ENCODE measurements around the gene RFX2.

Gene RFX2

DNA sequence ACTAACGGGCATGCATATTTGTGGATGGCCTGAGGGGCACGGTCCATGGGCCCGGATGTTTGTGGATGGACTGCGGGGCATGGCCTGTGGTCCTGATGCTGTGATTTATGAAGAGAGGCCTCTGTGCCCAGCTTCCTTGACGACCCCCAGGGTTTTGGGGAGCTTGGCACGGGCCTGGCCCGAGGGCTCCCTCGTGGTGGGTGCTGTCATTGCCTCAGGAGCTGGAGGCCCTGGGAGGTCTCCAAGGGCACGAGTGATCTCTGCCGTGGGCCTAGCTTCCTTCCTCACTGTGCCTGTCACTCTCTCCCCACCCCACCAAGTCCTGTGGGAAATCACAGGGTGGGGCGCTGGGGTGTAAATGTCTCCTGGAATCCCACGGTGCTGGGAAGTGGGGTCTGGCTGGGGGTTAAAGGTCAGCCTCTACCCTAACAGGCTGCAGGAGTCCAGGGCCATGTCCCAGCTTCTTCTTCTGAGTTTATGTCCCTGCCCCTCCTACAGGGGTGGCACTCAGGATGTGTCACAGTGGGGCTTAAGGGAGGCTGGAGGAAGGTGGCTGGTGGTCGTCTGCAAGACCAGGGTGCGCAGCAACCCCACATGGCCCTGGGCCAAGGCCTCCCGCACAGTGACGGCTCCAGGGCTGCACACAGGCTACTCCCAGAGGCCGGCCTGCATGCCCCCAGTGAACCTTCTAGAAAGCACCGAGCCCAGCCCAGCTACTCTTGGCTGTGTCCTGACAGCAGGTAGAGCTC lies 104.8 kb downstream of the RFX2 start:
- H4K20me1 ChIP-seq = no peaks in the 10 kb centered on the region

GRCh38 chr19:6003976-6004375 lies 106.3 kb downstream of the RFX2 start:
- no peak for TF ChIP-seq Cebpa-rat (IDR thresholded peaks at IDR 0.05)
- Histone ChIP-seq H3K4me2 (peak overlapping the region in 1 of 11 experiments; percentile 5; a peak in 2 of 22 replicates), H3K36me3 (peaks cover 0 to 32% (median 10%) of the 10 kb centered on the region in 11 experiments; a peak in 11 of 22 replicates), H3K9me3 (replicated peaks in 1 of 11) (peaks cover 26 to 43% (median 39%) of the 10 kb centered on the region in 11 experiments), H3K27ac (0 out of 22 replicates have a peak overlapping the region, but pooled peaks of 1 of the 11 experiments have one; percentile 7), H3K4me1 (peaks cover 0 to 19% (median 10%) of the 10 kb centered on the region in 10 experiments; a peak in 15 of 20 replicates), H3K27me3 (no peaks in the 10 kb centered on the region), H4K20me1 (no peaks in the 10 kb centered on the region), H3K4me3 (no peak overlapping the region), H3K9ac (no peak overlapping the region)

More for the DNA sequence above, 104.8 kb downstream of the RFX2 start:
- Histone ChIP-seq H3K27me3 (no peaks in the 10 kb centered on the region), H3K9ac (peak overlapping the region in 9 of 11 experiments; percentile 7 to 55 (median 42); a peak in 8 of 22 replicates), H3K27ac (peak overlapping the region in 6 of 11 experiments; percentile 20 to 45 (median 30); a peak in 6 of 22 replicates), H3K4me2 (peak overlapping the region in 9 of 11 experiments; percentile 24 to 59 (median 43); a peak in 17 of 22 replicates), H3K36me3 (peaks cover 0 to 20% (median 9%) of the 10 kb centered on the region in 11 experiments; a peak in 9 of 22 replicates), H3K4me3 (no peak overlapping the region), H3K9me3 (replicated peaks in 1 of 11) (peaks cover 13 to 28% (median 24%) of the 10 kb centered on the region in 11 experiments), H3K4me1 (peaks cover 0 to 19% (median 10%) of the 10 kb centered on the region in 10 experiments; a peak in 15 of 20 replicates)
- no peak for TF ChIP-seq Cebpa-rat (IDR thresholded peaks at IDR 0.05)

GRCh38 chr19:6002591-6002990 lies 107.7 kb downstream of the RFX2 start:
- H3K36me3 ChIP-seq = peaks cover 0 to 32% (median 10%) of the 10 kb centered on the region in 11 experiments; a peak in 11 of 22 replicates
- no peak overlapping the region for H3K4me2 ChIP-seq
- no peak overlapping the region for H3K27ac ChIP-seq
- no peak for TF ChIP-seq Cebpa-rat (IDR thresholded peaks at IDR 0.05)
- peaks cover 26 to 49% (median 40%) of the 10 kb centered on the region in 11 experiments for H3K9me3 ChIP-seq (replicated peaks in 1 of 11)
- H3K9ac ChIP-seq = no peak overlapping the region
- no peaks in the 10 kb centered on the region for H3K27me3 ChIP-seq
- peaks cover 0 to 19% (median 10%) of the 10 kb centered on the region in 10 experiments; a peak in 15 of 20 replicates for H3K4me1 ChIP-seq
- H4K20me1 ChIP-seq = no peaks in the 10 kb centered on the region
- H3K4me3 ChIP-seq = no peak overlapping the region

- Histone ChIP-seq H3K9me3 (replicated peaks in 1 of 11) (peaks cover 26 to 49% (median 40%) of the 10 kb centered on the region in 11 experiments), H3K4me3 (peak overlapping the region in 1 of 10 experiments; percentile 19; a peak in 2 of 20 replicates), H3K4me2 (no peak overlapping the region), H3K9ac (no peak overlapping the region), H4K20me1 (no peaks in the 10 kb centered on the region), H3K4me1 (peaks cover 0 to 31% (median 22%) of the 10 kb centered on the region in 10 experiments; a peak in 17 of 20 replicates), H3K27me3 (no peaks in the 10 kb centered on the region), H3K36me3 (peaks cover 0 to 32% (median 10%) of the 10 kb centered on the region in 11 experiments; a peak in 11 of 22 replicates), H3K27ac (no peak overlapping the region)
- no peak for TF ChIP-seq Cebpa-rat (IDR thresholded peaks at IDR 0.05)
Observed at GRCh38 chr19:6000228-6000847, 110.0 kb downstream of the RFX2 start.

- H3K36me3 ChIP-seq = peaks cover 0 to 32% (median 10%) of the 10 kb centered on the region in 11 experiments; a peak in 11 of 22 replicates
- H3K4me1 ChIP-seq = peaks cover 6 to 34% (median 25%) of the 10 kb centered on the region in 10 experiments
- H3K9ac ChIP-seq = no peak overlapping the region
- no peak overlapping the region for H3K27ac ChIP-seq
- H3K27me3 ChIP-seq = no peaks in the 10 kb centered on the region; a peak in 1 of 22 replicates
- no peak overlapping the region for H3K4me2 ChIP-seq
- no peak overlapping the region; a peak in 1 of 20 replicates for H3K4me3 ChIP-seq
- peaks cover 26 to 49% (median 40%) of the 10 kb centered on the region in 11 experiments for H3K9me3 ChIP-seq (replicated peaks in 1 of 11)
- TF ChIP-seq Cebpa-rat (IDR thresholded peaks at IDR 0.05) = no peak
- no peaks in the 10 kb centered on the region for H4K20me1 ChIP-seq
Observed at GRCh38 chr19:5999693-6000092, 110.6 kb downstream of the RFX2 start.

DNA sequence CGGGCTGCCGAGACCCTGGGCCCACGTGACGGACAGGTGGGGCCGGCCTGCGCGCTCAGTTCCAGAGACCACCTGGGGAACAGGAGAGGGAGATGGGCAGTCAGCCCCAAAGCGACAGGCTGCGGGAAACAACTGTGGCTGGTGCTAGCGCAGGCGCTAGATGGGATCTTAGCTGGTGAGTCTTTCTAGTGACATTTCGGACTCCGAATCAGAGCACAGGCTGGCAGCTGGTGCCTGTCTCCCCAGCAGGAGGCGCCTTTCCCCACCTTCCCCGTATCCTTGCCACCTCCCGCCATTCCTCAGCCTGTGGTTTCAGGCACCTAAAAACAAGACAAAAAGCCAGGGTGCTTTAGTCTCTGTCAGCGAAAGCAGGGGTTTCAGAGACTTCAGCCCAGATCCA lies 112.9 kb downstream of the RFX2 start:
- peak overlapping the region in 1 of 11 experiments; percentile 96; a peak in 1 of 22 replicates for H3K4me2 ChIP-seq
- no peak overlapping the region for H3K4me3 ChIP-seq
- no peaks in the 10 kb centered on the region for H4K20me1 ChIP-seq
- H3K9me3 ChIP-seq (replicated peaks in 1 of 11) = peaks cover 26 to 39% (median 35%) of the 10 kb centered on the region in 11 experiments
- no peak overlapping the region; a peak in 1 of 22 replicates for H3K27ac ChIP-seq
- H3K36me3 ChIP-seq = peaks cover 0 to 28% (median 10%) of the 10 kb centered on the region in 11 experiments; a peak in 11 of 22 replicates
- no peak for TF ChIP-seq Cebpa-rat (IDR thresholded peaks at IDR 0.05)
- peaks cover 29 to 51% (median 47%) of the 10 kb centered on the region in 10 experiments for H3K4me1 ChIP-seq
- H3K27me3 ChIP-seq = no peaks in the 10 kb centered on the region; a peak in 1 of 22 replicates
- H3K9ac ChIP-seq = no peak overlapping the region

GRCh38 chr19:5996623-5997320 lies 113.5 kb downstream of the RFX2 start:
- Histone ChIP-seq H3K4me1 (peaks cover 35 to 56% (median 53%) of the 10 kb centered on the region in 10 experiments), H4K20me1 (no peaks in the 10 kb centered on the region), H3K27ac (peak overlapping the region in 2 of 11 experiments; percentile 18 to 32; a peak in 2 of 22 replicates), H3K36me3 (peaks cover 0 to 24% (median 9%) of the 10 kb centered on the region in 11 experiments; a peak in 11 of 22 replicates), H3K4me2 (peak overlapping the region in 6 of 11 experiments; percentile 21 to 96 (median 87); a peak in 6 of 22 replicates), H3K9me3 (replicated peaks in 1 of 11) (peaks cover 24 to 33% (median 29%) of the 10 kb centered on the region in 11 experiments), H3K4me3 (no peak overlapping the region), H3K9ac (0 out of 22 replicates have a peak overlapping the region, but pooled peaks of 1 of the 11 experiments have one; percentile 11), H3K27me3 (no peaks in the 10 kb centered on the region; a peak in 1 of 22 replicates)
- TF ChIP-seq Cebpa-rat (IDR thresholded peaks at IDR 0.05) = no peak

DNA sequence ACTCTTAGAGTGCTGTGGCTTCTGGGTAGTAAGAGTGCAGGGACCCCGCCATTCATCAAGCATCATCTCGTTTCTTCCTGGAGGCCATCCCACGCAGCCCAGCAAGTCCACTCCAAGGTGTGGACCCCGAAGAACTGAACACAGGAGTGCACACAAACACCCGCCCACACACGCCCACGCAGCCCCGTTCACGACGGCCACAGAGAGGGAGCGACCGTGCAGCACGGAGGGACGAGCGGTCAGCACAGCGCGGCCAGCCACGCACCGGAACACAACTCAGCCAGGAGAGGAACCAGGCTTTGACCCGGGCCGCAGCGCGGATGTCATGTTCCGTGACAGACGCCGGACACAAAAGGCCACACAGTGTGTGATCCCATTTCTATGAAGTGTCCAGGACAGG lies 114.2 kb downstream of the RFX2 start:
- Histone ChIP-seq H3K9ac (peak overlapping the region in 6 of 11 experiments; percentile 46 to 85 (median 78); a peak in 5 of 22 replicates), H3K27me3 (no peaks in the 10 kb centered on the region; a peak in 1 of 22 replicates), H4K20me1 (no peaks in the 10 kb centered on the region), H3K4me1 (peaks cover 42 to 63% (median 60%) of the 10 kb centered on the region in 10 experiments), H3K27ac (peak overlapping the region in 3 of 11 experiments; percentile 90 to 93 (median 91); a peak in 2 of 22 replicates), H3K36me3 (peaks cover 0 to 18% (median 6%) of the 10 kb centered on the region in 11 experiments; a peak in 9 of 22 replicates), H3K9me3 (replicated peaks in 1 of 11) (peaks cover 19 to 27% (median 22%) of the 10 kb centered on the region in 11 experiments), H3K4me3 (no peak overlapping the region), H3K4me2 (peak overlapping the region in 9 of 11 experiments; percentile 61 to 96 (median 87); a peak in 16 of 22 replicates)
- no peak for TF ChIP-seq Cebpa-rat (IDR thresholded peaks at IDR 0.05)
